Loucy (cell line): ENCODE data around the gene DOLK.

Source experiments
- CTCF ChIP-seq: fragments of 200-600 bp; sonication (generic); conservative IDR thresholded peaks from 2 replicates; pipeline ENCODE4 v1.5.1; 2014; ENCODE audit warnings: mild to moderate bottlenecking, antibody characterized with exemption, low read length
- EZH2phosphoT487 ChIP-seq: fragments of 200-600 bp; IDR thresholded peaks from 2 replicates; pipeline ENCODE4 v1.6.1; 2018; ENCODE audit warnings: antibody characterized with exemption, mild to moderate bottlenecking, moderate library complexity, borderline replicate concordance

- TF ChIP-seq CTCF = no peak
- no peak for TF ChIP-seq EZH2phosphoT487
Observed at GRCh38 chr9:128899566-128900322, 47.7 kb downstream of the DOLK start.
